ENCODE results near the gene RIN1.
"Not testable (repeated sequence)": the region's sequence is repeated elsewhere in the genome, so short reads cannot be mapped to it uniquely, and the experiment has no call there.

The RIN1 gene

GRCh38 chr11:66334605-66335442 lies 1.4 kb downstream of the RIN1 start:
- DNase-seq (ENCODE audit: low read depth in 2 of 2) = no peak

- DNase-seq (ENCODE audit: low read depth in 2 of 2) = no peak
These were observed 2.2 kb downstream of the RIN1 start for GRCh38 chr11:66333896-66334604.

- no peak for DNase-seq (ENCODE audit: low read depth in 2 of 2)
These were observed 2.9 kb downstream of the RIN1 start for GRCh38 chr11:66333220-66333877.

GRCh38 chr11:66332371-66333219 lies 3.6 kb downstream of the RIN1 start:
- no peak for DNase-seq (ENCODE audit: low read depth in 2 of 2)

- DNase-seq (ENCODE audit: low read depth in 2 of 2) = no peak
These were observed 4.5 kb downstream of the RIN1 start for GRCh38 chr11:66331542-66332370.

- DNase-seq (ENCODE audit: low read depth in 2 of 2) = no peak
These were observed 5.3 kb downstream of the RIN1 start for GRCh38 chr11:66330931-66331330.

- no peak for DNase-seq (ENCODE audit: low read depth in 2 of 2)
These were observed 7.0 kb downstream of the RIN1 start for GRCh38 chr11:66329165-66329673.

- DNase-seq (ENCODE audit: low read depth in 2 of 2) = peak; percentile 62
These were observed 7.7 kb downstream of the RIN1 start for GRCh38 chr11:66328302-66329144.

- DNase-seq (ENCODE audit: low read depth in 2 of 2) = no peak
These were observed 8.3 kb downstream of the RIN1 start for GRCh38 chr11:66328031-66328301.

- no peak for DNase-seq (ENCODE audit: low read depth in 2 of 2)
These were observed 8.8 kb downstream of the RIN1 start for GRCh38 chr11:66327171-66328030.

GRCh38 chr11:66326261-66327111 lies 9.7 kb downstream of the RIN1 start:
- DNase-seq (ENCODE audit: low read depth in 2 of 2) = no peak

GRCh38 chr11:66325263-66325671 lies 11.0 kb downstream of the RIN1 start:
- no peak for DNase-seq (ENCODE audit: low read depth in 2 of 2)

- DNase-seq (ENCODE audit: low read depth in 2 of 2) = no peak
These were observed 11.6 kb downstream of the RIN1 start for GRCh38 chr11:66324664-66325063.

- no peak for DNase-seq (ENCODE audit: low read depth in 2 of 2)
These were observed 12.6 kb downstream of the RIN1 start for GRCh38 chr11:66323684-66324083.

GRCh38 chr11:66322732-66323427 lies 13.4 kb downstream of the RIN1 start:
- no peak for DNase-seq (ENCODE audit: low read depth in 2 of 2)

GRCh38 chr11:66321606-66322005 lies 14.6 kb downstream of the RIN1 start:
- no peak for DNase-seq (ENCODE audit: low read depth in 2 of 2)

- not testable (repeated sequence) for DNase-seq (ENCODE audit: low read depth in 2 of 2)
These were observed 15.5 kb downstream of the RIN1 start for GRCh38 chr11:66320748-66321147.

Data from stimulated activated CD8-positive, alpha-beta memory T cell treated with anti-CD3 and anti-CD28 coated beads, Interleukin-2, amount 100 ng/mL, for 1 hour (primary cell).